HG03025 (cell line): Measurements from ENCODE around the gene KLHL25.
"Not testable (repeated sequence)": the region's sequence is repeated elsewhere in the genome, so short reads cannot be mapped to it uniquely, and the experiment has no call there.

Source experiments
- ATAC-seq: cut with Tn5 transposase; IDR thresholded peaks from one replicate; pipeline ENCODE4 v1.9.1; 2021; ENCODE audit warnings: mild to moderate bottlenecking, moderate library complexity; ENCODE audit not compliant: unreplicated experiment, low FRiP score

The KLHL25 gene

GRCh38 chr15:85805420-85805819, 10.7 kb upstream of the KLHL25 start:
- no peak for ATAC-seq

DNA sequence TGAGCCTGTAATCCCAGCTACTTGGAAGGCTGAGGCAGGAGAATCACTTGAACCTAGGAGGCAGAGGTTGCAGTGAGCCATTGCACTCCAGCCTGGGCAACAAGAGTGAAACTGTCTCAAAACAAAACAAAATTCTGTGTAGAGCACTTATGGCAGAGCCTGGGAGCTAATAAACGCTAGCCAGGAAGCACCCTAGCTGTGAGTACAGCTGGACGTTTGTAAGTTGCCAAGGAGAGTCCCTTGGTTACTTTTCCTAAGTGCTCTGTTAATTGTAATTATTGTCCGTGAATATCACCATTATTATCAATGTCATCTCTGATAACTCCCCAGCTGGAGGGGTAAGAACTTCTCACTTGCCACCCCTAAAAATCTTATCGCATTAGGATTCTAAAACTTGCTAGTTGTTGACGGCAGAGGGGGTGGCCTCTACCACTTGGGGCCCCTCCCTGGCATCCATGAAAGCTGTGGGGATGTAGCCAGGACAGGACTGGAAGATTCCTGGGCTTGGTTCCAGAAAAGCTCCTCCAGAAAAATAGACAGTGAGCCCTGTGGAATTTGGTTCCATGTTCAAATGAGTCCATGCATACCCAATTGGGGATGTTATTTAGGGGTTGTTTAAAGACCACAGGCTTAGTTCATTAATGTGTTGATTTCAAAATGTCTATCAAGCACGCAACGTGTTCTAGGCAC, 9.9 kb upstream of the KLHL25 start:
- ATAC-seq: no peak

GRCh38 chr15:85802617-85803016, 7.9 kb upstream of the KLHL25 start:
- not testable (repeated sequence) for ATAC-seq

GRCh38 chr15:85800478-85801123, 5.9 kb upstream of the KLHL25 start:
- ATAC-seq: no peak

DNA sequence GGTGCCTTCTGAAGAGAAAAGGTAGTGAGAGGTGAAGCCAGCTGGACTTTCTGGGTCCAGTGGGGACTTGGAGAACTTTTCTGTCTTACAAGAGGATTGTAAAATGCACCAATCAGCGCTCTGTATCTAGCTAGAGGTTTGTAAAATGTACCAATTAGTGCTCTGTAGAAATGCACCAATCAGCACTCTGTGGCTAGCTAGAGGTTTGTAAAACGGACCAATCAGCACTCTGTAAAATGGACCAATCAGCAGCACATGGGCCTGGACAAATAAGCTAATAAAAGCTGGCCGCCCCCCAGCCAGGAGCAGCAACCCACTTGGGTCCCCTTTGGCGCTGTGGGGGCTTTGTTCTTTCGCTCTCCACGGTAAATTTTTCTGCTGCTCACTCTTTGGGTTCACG, 1.6 kb upstream of the KLHL25 start:
- ATAC-seq: not testable (repeated sequence)

DNA sequence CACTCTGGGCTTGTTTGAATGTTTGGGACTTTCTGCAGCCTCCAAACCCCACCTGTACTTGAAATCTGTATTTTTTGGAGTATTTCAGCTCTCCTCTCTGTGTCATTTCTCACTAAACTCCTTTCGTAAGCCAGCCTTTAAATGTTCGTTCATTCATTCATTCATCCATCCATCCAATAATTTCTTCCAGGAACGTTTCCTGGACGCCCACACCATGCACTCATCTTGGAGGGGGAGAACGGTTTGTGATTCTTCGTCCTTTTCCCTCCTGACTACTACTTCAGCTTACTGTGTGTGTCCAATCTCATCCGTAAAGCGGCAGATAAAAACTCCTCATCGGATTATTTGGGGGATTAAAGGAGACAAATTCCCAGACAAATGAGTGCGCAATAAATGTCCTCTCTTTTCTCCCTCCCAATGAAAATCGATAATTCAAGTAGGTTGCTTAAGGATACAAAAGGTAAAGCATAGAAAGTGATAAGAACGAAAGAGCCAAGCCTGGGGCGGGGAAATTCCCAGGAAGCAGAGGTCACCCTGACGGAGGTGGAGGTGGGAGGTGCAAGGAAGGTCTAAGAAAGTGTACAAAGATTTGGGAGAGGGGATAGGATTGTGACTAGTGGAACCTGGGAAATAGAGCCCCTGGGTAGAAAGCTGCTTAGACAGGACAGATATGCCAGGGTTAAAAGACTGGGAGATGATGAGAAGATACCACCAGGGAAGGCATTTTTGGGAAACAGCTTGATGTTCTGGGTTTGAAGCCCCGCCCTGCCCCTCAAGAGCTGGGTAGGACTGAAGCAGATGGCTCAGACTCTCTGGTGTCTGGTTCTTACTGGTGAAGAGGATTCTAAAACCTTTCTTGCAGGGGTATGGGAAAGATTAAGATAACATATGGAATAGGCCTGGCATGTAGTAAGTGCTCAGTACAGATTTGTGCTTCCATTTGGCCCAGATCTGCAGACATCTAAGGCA, 896 bp upstream of the KLHL25 start:
- ATAC-seq: no peak

DNA sequence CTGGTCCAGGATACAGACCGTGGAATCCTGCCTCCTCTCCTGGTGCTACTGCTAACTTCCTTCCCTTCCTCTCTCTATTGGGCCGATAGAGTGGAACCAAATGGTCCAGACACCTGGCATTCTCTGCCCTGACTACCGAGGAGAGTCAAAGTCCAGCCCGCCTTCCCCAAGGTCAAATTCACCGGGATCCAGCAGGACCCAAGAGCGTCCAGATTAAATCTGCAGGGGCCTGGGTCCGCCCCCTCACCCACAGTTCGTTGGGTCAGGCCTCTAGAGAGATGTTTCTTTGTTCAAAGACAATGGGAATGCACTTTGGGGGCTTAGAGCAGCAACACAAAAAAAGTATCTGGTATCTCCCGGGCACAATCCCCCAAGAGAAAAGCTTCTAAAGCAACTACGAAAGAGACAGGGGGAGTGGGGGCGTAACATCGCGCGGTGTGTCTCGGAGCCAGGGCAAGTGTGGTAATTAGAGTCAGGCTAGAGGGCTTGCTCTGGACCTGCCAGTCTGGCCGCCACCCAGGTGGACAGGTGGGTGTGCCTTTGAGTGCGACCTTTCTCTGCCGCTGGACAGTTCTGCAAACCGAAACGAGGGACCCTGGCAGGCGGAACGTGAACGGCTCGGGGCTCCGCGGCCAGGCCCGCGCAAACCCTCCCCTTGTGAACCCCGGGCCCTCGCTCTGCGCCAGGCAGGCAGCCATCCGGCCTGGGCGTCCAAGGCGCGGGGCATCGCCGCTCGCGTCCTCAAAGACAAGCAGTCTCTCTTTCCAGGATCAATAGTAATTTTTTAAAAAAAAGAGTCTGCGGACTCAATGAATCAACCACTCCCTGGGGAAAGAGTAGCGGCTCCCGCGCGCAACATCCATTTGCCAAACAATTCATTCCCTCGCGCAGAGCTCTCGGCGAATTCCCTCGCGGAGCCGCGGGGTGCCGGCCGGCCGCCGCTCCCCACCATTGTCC, 806 bp downstream of the KLHL25 start:
- peak; percentile 36 for ATAC-seq

DNA sequence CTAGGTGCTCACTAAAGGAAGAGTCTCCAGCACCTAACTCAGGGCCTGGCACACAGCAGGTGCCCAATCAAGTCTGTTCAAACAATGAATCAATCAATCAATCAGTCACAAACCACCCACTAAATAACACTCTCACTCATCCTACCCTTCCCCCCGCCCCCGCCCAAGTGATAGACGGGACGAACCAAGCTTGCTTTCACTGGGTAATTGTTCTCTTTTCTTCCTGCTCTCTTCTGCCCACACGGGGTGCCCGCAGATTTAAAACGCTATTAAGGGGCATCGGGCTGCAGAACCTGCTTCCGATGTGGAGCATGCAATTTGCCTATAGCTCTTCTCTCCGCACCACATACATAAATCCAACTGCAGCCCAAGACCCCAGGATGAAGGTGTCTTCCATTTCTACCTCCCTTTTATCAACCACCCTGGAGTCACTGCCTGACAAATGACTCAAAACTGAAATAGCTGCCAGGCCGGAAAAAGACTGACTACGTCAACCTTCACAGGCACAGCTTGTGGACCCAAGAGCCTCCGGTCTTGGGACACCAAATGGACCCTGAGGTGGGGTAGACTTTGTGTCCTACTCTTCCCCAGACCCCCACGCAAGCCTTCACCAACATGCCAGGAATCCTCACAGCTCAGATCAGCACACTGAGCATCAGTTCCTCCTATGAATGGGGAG, 1.7 kb downstream of the KLHL25 start:
- no peak for ATAC-seq

- ATAC-seq: no peak
Observed at GRCh38 chr15:85792102-85792731, 2.5 kb downstream of the KLHL25 start.

DNA sequence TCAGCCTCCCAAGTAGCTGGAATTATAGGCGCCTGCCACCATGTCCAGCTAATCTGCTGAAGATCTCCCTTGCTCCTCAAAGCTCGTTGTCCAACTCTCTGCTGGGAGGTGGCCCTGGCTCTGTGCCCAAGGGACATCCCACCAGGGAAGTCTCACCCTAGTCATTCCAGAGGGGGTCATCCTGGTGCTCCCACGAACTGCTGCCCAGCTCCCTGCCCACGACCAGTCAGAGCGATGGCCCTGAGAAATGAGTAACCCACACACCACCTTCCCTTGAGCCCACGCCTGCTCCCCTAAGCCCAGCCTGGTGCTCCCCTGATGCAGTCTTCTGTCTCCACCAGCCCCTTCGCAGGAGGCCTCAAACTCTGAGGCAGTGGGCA, 5.2 kb downstream of the KLHL25 start:
- ATAC-seq: no peak

- no peak for ATAC-seq
Observed at GRCh38 chr15:85788771-85789495, 5.8 kb downstream of the KLHL25 start.

DNA sequence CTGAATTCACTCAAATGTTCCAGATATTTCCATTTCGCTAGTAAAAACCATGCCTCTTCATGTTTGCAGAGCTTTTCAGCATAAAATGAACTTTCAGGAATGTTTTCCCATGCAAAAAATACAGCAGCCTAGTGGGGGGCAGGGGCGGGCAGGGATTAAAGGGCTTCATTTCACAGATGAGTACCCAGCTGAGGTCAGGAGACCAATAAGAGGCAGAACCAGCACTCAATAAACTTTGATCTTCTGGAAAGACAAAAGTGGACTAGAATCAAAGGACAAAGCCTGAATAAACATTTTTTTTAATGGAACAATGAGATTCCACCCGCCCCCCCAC, 8.0 kb downstream of the KLHL25 start:
- no peak for ATAC-seq

- no peak for ATAC-seq
Observed at GRCh38 chr15:85785887-85786780, 8.6 kb downstream of the KLHL25 start.

- ATAC-seq: no peak
Observed at GRCh38 chr15:85782064-85782463, 12.7 kb downstream of the KLHL25 start.

GRCh38 chr15:85781099-85781498, 13.6 kb downstream of the KLHL25 start:
- ATAC-seq: no peak

GRCh38 chr15:85780225-85780985, 14.3 kb downstream of the KLHL25 start:
- no peak for ATAC-seq

- ATAC-seq: no peak
Observed at GRCh38 chr15:85779249-85779648, 15.5 kb downstream of the KLHL25 start.
